IMR-90 (cell line): Measurements from ENCODE around the gene ELMO1. TPM values are rescaled to one million over a fixed set of nuclear protein-coding genes. Genes with fewer than 3 reads are reported as not detected.

Experiments
- ATAC-seq: fragments of 200-7000 bp; cut with Tn5 transposase; 2 replicates; pipeline ENCODE4 v1.9.1; 2020; ENCODE audit warnings: low read depth, mild to moderate bottlenecking, moderate library complexity
- BruUV-seq: library from RNA; stranded (reverse); fragments of 400-500 nt; replicated peaks from 2 replicates; lab custom pipeline; 2021; lab: Mats Ljungman, UMichigan
- CTCF ChIA-PET: fragments of 300-600 bp; formaldehyde crosslinking; extraction: SDS; loops from one replicate; lab custom pipeline; 2021; ENCODE audit warnings: antibody characterized with exemption; lab: Yijun Ruan, JAX
- POLR2A ChIA-PET: fragments of 300-600 bp; sonication (Branson Sonifier 250); formaldehyde crosslinking; loops from one replicate; lab custom pipeline; 2022; ENCODE audit warnings: antibody characterized with exemption; ENCODE audit not compliant: unreplicated experiment; lab: Charles Lee
- DNase-seq: peaks from one replicate; pipeline ENCODE4 v3.0.0; 2013
- H2AFZ ChIP-seq: replicated peaks from 2 replicates; pipeline ENCODE3; 2013; ENCODE audit warnings: low read length, mild to moderate bottlenecking; ENCODE audit not compliant: poor library complexity
- H2AK5ac ChIP-seq: 2 replicates; pipeline ENCODE4 v1.6.1; 2013; ENCODE audit warnings: low read depth, low read length, inconsistent platforms
- H2AK9ac ChIP-seq: replicated peaks from 2 replicates; pipeline ENCODE3; 2013; ENCODE audit warnings: mild to moderate bottlenecking, low read depth, low read length, moderate library complexity; ENCODE audit not compliant: poor library complexity
- H2BK120ac ChIP-seq: 2 replicates; pipeline ENCODE4 v1.6.1; 2013; ENCODE audit warnings: low read depth, low read length, inconsistent platforms
- H2BK15ac ChIP-seq: 3 replicates; pipeline ENCODE4 v1.6.1; 2013; ENCODE audit warnings: low read depth, low read length, inconsistent platforms
- H2BK20ac ChIP-seq: 2 replicates; pipeline ENCODE4 v1.6.1; 2013; ENCODE audit warnings: low read depth, mild to moderate bottlenecking, inconsistent platforms, low read length, moderate library complexity
- H2BK5ac ChIP-seq: 2 replicates; pipeline ENCODE4 v1.6.1; 2013; ENCODE audit warnings: mild to moderate bottlenecking, low read depth, low read length, inconsistent platforms; ENCODE audit not compliant: poor library complexity, severe bottlenecking
- H3K14ac ChIP-seq: replicated peaks from 2 replicates; pipeline ENCODE4 v1.6.1; 2013; ENCODE audit warnings: low read depth, low read length, inconsistent platforms
- H3K18ac ChIP-seq: 2 replicates; pipeline ENCODE4 v1.6.1; 2013; ENCODE audit warnings: low read depth, low read length, control low read depth
- H3K23ac ChIP-seq: 2 replicates; pipeline ENCODE4 v1.6.1; 2013; ENCODE audit warnings: low read depth, low read length, inconsistent platforms
- H3K27ac ChIP-seq: 2 replicates; pipeline ENCODE4 v1.5.1; 2013; ENCODE audit warnings: mild to moderate bottlenecking, control low read depth, low read length; ENCODE audit not compliant: insufficient read depth
- H3K27me3 ChIP-seq: 2 replicates; pipeline ENCODE4 v1.6.1; 2013; ENCODE audit warnings: low read length; ENCODE audit not compliant: control insufficient read depth, insufficient read depth
- H3K36me3 ChIP-seq: 2 replicates; pipeline ENCODE4 v1.6.1; 2013; ENCODE audit warnings: low read length, mixed read lengths; ENCODE audit not compliant: control insufficient read depth, insufficient read depth
- H3K4ac ChIP-seq: 2 replicates; pipeline ENCODE4 v1.6.1; 2013; ENCODE audit warnings: low read depth, low read length, inconsistent platforms
- H3K4me1 ChIP-seq: 2 replicates; pipeline ENCODE4 v1.6.1; 2013; ENCODE audit warnings: low read length, mixed read lengths; ENCODE audit not compliant: control insufficient read depth, insufficient read depth
- H3K4me2 ChIP-seq: 2 replicates; pipeline ENCODE4 v1.6.1; 2013; ENCODE audit warnings: low read depth, mild to moderate bottlenecking, control low read depth, low read length, moderate library complexity
- H3K4me3 ChIP-seq: 2 replicates; pipeline ENCODE4 v1.5.1; 2013; ENCODE audit warnings: low read depth, mild to moderate bottlenecking, control low read depth, low read length, moderate library complexity; ENCODE audit not compliant: insufficient read depth
- H3K56ac ChIP-seq: 2 replicates; pipeline ENCODE4 v1.6.1; 2013; ENCODE audit warnings: low read length, inconsistent platforms; ENCODE audit not compliant: insufficient read depth; ENCODE audit errors: extremely low read depth
- H3K79me1 ChIP-seq, 2 experiments: 2 replicates each; pipeline ENCODE4 v1.6.1; 2013; ENCODE audit warnings: low read length in 2 of 2, inconsistent platforms in 1 of 2, low read depth in 1 of 2
- H3K9ac ChIP-seq: 2 replicates; pipeline ENCODE4 v1.6.1; 2013; ENCODE audit warnings: low read depth, low read length, control low read depth
- H3K9me1 ChIP-seq: 2 replicates; pipeline ENCODE4 v1.6.1; 2013; ENCODE audit warnings: low read length, inconsistent platforms; ENCODE audit not compliant: insufficient read depth
- H3K9me3 ChIP-seq: 2 replicates; pipeline ENCODE4 v1.6.1; 2013; ENCODE audit warnings: low read length; ENCODE audit not compliant: control insufficient read depth, insufficient read depth
- H4K20me1 ChIP-seq: 2 replicates; pipeline ENCODE4 v1.6.1; 2013; ENCODE audit warnings: low read length, inconsistent platforms; ENCODE audit not compliant: insufficient read depth
- H4K5ac ChIP-seq: 2 replicates; pipeline ENCODE4 v1.6.1; 2013; ENCODE audit warnings: mild to moderate bottlenecking, low read depth, low read length, control low read depth
- H4K8ac ChIP-seq, 2 experiments: 2 replicates each; pipeline ENCODE4 v1.6.1; 2013; ENCODE audit warnings: low read depth in 2 of 2, low read length in 2 of 2, control low read depth in 1 of 2, inconsistent platforms in 1 of 2
- H4K91ac ChIP-seq: 2 replicates; pipeline ENCODE4 v1.6.1; 2013; ENCODE audit warnings: low read depth, low read length, inconsistent platforms; ENCODE audit not compliant: insufficient read depth
- BHLHE40 ChIP-seq: fragments of 150-350 bp; IDR thresholded peaks from 2 replicates; pipeline ENCODE4 v1.6.1; 2016; ENCODE audit warnings: mild to moderate bottlenecking, low read depth, low read length
- CHD1 ChIP-seq: IDR thresholded peaks from 2 replicates; pipeline ENCODE4 v1.6.1; 2012; ENCODE audit warnings: low read depth, low read length, improper control_type of control experiment
- ELK1 ChIP-seq: fragments of 150-350 bp; IDR thresholded peaks from 2 replicates; pipeline ENCODE4 v1.6.1; 2016; ENCODE audit warnings: low read depth, mild to moderate bottlenecking, low read length, moderate library complexity, borderline replicate concordance
- MAFK ChIP-seq: IDR thresholded peaks from 2 replicates; pipeline ENCODE4 v1.6.1; 2012; ENCODE audit warnings: low read depth, low read length, improper control_type of control experiment
- MXI1 ChIP-seq: IDR thresholded peaks from 2 replicates; pipeline ENCODE4 v1.6.1; 2012; ENCODE audit warnings: low read depth, mild to moderate bottlenecking, low read length, moderate library complexity, borderline replicate concordance
- NFE2L2 ChIP-seq: fragments of 150-350 bp; IDR thresholded peaks from 2 replicates; pipeline ENCODE4 v1.6.1; 2016; ENCODE audit warnings: low read depth, mild to moderate bottlenecking, low read length
- POLR2A ChIP-seq: IDR thresholded peaks from 2 replicates; pipeline ENCODE4 v1.6.1; 2012; ENCODE audit warnings: mild to moderate bottlenecking, low read depth, low read length
- RCOR1 ChIP-seq: IDR thresholded peaks from 2 replicates; pipeline ENCODE4 v1.6.1; 2012; ENCODE audit warnings: mild to moderate bottlenecking, low read length, improper control_type of control experiment; ENCODE audit not compliant: insufficient replicate concordance
- USF2 ChIP-seq: fragments of 150-350 bp; IDR thresholded peaks from 2 replicates; pipeline ENCODE4 v1.6.1; 2017; ENCODE audit warnings: mild to moderate bottlenecking, antibody characterized with exemption, low read length, low read depth
- WGBS, 2 experiments: methylation state at CpG; one replicate each; pipeline versions ENCODE4 v1.1.5 to v1.1.7; 2013; ENCODE audit warnings: missing lambda C conversion rate in 2 of 2; ENCODE audit not compliant: insufficient read length in 1 of 2; ENCODE audit errors: extremely low coverage in 2 of 2; 5-methylcytosine and 5-hydroxymethylcytosine counted together
- dilution Hi-C: fragments of 300-500 bp; cut with HindIII; formaldehyde crosslinking; loops from one replicate; pipeline ENCODE4 v1.14.3; 2018; ENCODE audit warnings: low sequenced_read_pairs; ENCODE audit not compliant: unreplicated experiment
- in situ Hi-C: fragments of 300-500 bp; cut with MboI; formaldehyde crosslinking; loops from 3 replicates; pipeline ENCODE4 v1.14.3; 2019; ENCODE audit warnings: low sequenced_read_pairs, inconsistent platforms, mixed read lengths
- intact Hi-C: fragments of 100-400 bp; cut with micrococcal nuclease; formaldehyde crosslinking; loops from 2 replicates; pipeline ENCODE4 v1.10.0; 2022
- polyA plus RNA-seq, 3 experiments: library from polyadenylated mRNA; depleted of rRNA; stranded (reverse); fragments of >200 nt; gene quantifications; 2 replicates each; pipeline ENCODE4 v1.2.3, GENCODE V29; 2012; ENCODE audit warnings: low replicate concordance in 1 of 3
- total RNA-seq: library from RNA; depleted of rRNA; stranded (reverse); fragments of >200 nt; gene quantifications from 2 replicates; pipeline ENCODE4 v1.2.3, GENCODE V29; 2012

Gene ELMO1
- total and polyA plus RNA-seq, 2 of the 4 experiments (the other 2 are of a cell fraction) = 0.03 TPM; not detected in 1

- Histone ChIP-seq H3K56ac (no peak overlapping the region), H3K18ac (no peak overlapping the region), H3K9me3 (peaks cover 14% of the 10 kb centered on the region), H3K4me1 (no peaks in the 10 kb centered on the region), H4K8ac (no peak overlapping the region), H3K14ac (no peak overlapping the region), H4K20me1 (no peaks in the 10 kb centered on the region), H3K27ac (no peak overlapping the region), H3K36me3 (no peaks in the 10 kb centered on the region), H3K4me2 (no peak overlapping the region), H3K9me1 (no peaks in the 10 kb centered on the region), H3K9ac (no peak overlapping the region), H4K5ac (no peak overlapping the region), H3K27me3 (no peaks in the 10 kb centered on the region), H2AFZ (no peak overlapping the region), H2BK120ac (no peak overlapping the region), H2AK5ac (no peak overlapping the region), H3K4ac (no peak overlapping the region), H2BK5ac (no peak overlapping the region), H2AK9ac (no peak overlapping the region), H3K23ac (no peak overlapping the region), H2BK20ac (no peak overlapping the region), H2BK15ac (no peak overlapping the region), H3K79me1 (no peaks in the 10 kb centered on the region), H3K4me3 (no peak overlapping the region), H4K91ac (no peak overlapping the region)
- ATAC-seq (no peak), DNase-seq (no peak)
- ChIA-PET CTCF (no interaction called here), POLR2A (no interaction called here)
- in situ Hi-C loops (no loop called here), intact Hi-C loops (no loop called here), dilution Hi-C loops (no loop called here)
- no TSS peak for BruUV-seq
- TF ChIP-seq BHLHE40 (no peak), ELK1 (no peak), MXI1 (no peak), NFE2L2 (no peak), CHD1 (no peak), RCOR1 (no peak), MAFK (no peak), USF2 (no peak), POLR2A (no peak)
- WGBS, 2 experiments = 97% methylated on average over 17 of the region's 32 CpGs; no CpG with 5 or more reads in 1 of the 2 experiments
These were observed 95.4 kb downstream of the ELMO1 start for GRCh38 chr7:37352974-37353948.
